ENCODE results near the gene MED1. TPM values are rescaled to one million over a fixed set of nuclear protein-coding genes. Genes with fewer than 3 reads are reported as not detected.
A peak's percentile ranks its signal among the peaks of the same experiment; 100 is the strongest.

The MED1 gene
- total RNA-seq, 1 donor: 31.7 TPM

DNA sequence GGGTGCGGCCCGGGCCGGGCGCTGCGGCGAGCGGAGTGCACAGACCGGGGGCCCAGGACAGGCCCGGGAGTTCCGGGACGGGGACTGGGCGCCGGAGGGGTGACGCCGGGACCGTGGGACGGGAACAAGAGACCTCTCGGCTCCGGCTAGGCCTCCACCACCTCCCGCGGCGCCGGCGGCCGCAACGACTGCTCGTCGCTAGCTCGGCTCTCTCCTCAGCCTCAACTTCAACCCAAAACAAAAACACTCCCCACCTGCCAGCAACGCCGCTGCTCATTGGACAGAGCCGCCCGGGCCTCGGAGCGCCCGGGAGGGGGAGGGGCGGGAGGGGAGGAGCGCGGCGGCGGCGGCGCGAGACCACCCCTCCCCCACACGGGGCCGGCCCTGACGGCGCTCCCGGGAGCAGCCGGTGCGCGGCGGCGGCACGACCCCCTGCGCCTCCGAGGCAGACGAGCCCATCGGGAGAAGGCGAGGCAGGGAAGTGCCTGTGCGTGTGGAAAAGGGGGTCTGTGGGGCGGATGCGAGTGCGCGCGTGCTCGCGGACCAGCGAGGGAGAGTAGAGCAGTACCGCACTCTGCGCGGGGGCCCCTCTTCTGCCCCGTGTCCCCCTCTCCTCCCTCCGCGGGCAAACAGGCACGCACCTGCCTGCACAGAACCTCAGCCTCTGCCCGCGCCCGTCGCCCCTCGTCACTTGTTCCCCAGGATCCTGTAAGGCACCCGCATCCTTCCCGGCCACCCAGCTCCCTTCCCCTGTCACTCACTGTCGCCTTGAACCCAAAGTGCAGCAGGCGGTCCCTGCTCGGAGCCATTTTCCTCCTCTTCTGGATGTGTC, 49.4 kb downstream of the MED1 start, which contains the start of gene FBXL20:
FBXL20 (minus strand) TSS at position 215 of the 832 bp plus-strand sequence. CDS start 224 bp downstream, outside the sequence.
- TF ChIP-seq, protein P1, sequence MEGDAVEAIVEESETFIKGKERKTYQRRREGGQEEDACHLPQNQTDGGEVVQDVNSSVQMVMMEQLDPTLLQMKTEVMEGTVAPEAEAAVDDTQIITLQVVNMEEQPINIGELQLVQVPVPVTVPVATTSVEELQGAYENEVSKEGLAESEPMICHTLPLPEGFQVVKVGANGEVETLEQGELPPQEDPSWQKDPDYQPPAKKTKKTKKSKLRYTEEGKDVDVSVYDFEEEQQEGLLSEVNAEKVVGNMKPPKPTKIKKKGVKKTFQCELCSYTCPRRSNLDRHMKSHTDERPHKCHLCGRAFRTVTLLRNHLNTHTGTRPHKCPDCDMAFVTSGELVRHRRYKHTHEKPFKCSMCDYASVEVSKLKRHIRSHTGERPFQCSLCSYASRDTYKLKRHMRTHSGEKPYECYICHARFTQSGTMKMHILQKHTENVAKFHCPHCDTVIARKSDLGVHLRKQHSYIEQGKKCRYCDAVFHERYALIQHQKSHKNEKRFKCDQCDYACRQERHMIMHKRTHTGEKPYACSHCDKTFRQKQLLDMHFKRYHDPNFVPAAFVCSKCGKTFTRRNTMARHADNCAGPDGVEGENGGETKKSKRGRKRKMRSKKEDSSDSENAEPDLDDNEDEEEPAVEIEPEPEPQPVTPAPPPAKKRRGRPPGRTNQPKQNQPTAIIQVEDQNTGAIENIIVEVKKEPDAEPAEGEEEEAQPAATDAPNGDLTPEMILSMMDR (IDR thresholded peaks at IDR 0.05; ENCODE audit: insufficient read depth, low read length): no peak
- DNase-seq (ENCODE audit: low read depth): peak; percentile 86

DNA sequence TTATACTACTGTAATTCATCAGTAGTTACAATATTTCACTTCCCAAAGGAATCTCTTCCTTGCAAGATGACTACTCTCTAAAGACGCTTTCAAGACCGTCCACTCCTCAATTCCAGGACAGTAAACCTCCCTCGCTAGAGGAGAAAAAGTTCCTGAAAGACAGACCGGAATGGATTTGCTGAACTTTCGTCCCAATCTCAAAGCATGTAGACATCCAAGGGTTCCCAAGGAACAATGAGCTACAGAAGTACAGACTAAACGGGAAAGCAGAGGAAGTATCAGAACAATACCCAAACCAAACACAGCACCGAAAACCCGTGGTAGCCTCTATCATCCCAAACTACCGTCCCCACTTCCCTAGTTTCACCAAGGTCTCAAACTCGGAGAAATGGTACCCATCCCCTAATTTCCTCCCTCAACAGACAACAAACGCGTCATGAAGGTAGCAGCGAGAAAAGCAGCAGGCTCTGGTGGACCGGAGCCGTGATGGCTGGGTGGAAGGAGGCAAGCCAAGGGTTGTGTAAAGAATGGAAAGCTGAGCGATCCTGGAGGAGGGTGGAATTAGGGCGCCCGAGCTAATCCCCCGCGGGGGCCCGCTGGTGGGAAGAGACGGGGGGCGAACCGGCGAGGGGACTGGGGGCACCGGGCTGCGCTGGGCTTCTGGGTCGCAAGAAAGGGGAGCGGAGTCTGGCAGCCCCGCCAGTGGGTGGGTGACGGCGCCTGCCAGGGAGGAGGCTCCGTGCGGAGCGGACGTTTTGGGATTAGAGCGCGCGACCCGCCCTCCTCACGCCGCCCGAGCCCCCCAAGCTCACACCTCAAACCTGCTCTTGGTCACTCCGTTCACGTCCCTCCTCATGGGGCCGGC, 50.3 kb downstream of the MED1 start:
- peak overlapping the region; percentile 75 for H3K4me3 ChIP-seq (ENCODE audit: low read depth, low read length)
- TF ChIP-seq, protein P1 (IDR thresholded peaks at IDR 0.05; ENCODE audit: insufficient read depth, low read length): no peak
- DNase-seq (ENCODE audit: low read depth): peak; percentile 10

More for the DNA sequence above, 49.4 kb downstream of the MED1 start, which contains the start of gene FBXL20:
- H3K4me3 ChIP-seq (ENCODE audit: low read depth, low read length): peak within 1 kb of the TSS; percentile 75

DNA sequence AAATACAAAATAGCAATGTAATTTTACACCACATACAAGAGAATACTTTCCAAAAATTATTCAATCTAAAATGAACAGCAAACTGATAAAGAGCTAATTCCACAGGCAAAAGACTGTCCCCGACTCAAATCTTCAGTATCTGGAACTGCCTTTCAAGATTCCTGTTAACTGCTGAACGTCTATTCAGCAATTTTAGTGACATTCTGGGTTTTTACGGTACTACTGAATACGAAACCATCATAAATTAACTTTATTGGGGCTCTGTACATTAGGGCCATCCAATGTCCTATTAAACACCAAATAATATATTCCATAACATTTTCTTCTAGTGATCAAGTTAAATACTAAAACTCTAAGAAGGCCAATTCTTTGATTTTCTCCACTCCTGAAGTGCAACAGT, 51.3 kb downstream of the MED1 start:
- TF ChIP-seq, protein P1 (IDR thresholded peaks at IDR 0.05; ENCODE audit: insufficient read depth, low read length): no peak

DNA sequence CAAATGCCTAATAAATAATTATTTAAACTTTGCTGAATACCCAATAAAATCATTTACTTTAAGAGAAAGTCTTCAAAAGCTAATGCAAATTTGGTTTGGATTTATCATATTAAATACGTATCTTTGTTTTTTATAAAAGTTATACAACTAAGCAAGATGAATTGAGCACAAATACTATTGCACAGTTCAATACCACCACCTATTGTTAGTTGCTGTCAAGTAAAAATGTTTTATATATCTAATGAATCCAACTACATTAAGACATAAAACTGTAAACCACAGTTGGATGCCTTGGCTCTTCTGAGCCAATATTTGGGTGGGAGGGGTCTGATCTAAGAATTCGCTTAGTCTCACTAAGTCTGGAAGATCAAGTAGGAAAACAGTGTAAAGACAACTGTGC, 57.3 kb downstream of the MED1 start:
- peak; percentile 68 for DNase-seq (ENCODE audit: low read depth)
- no peak overlapping the region for H3K4me3 ChIP-seq (ENCODE audit: low read depth, low read length)
- TF ChIP-seq, protein P1 (IDR thresholded peaks at IDR 0.05; ENCODE audit: insufficient read depth, low read length): peak; percentile 12

More for the DNA sequence above, 51.3 kb downstream of the MED1 start:
- no peak for DNase-seq (ENCODE audit: low read depth)
- peak overlapping the region; percentile 75 for H3K4me3 ChIP-seq (ENCODE audit: low read depth, low read length)

DNA sequence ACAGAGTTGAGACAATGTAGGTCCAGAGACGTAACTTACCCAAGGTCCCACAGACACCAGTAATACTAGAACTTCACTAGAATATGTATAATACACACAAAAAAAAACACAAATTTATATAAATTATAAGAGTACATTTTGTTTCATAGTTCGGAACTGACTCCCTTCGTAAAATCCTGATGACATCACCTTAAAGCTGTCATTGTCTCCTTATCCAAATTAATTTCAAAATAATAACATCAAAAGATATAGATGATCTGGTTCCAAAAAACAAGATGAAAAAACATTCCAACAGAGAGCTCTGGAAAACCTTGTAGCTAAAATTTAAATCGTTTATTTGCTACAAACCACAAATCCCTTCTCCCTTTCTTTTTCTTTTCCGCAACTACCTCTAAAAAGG, 59.6 kb downstream of the MED1 start:
- TF ChIP-seq, protein P1 (IDR thresholded peaks at IDR 0.05; ENCODE audit: insufficient read depth, low read length): no peak
- no peak for DNase-seq (ENCODE audit: low read depth)
- no peak overlapping the region for H3K4me3 ChIP-seq (ENCODE audit: low read depth, low read length)

DNA sequence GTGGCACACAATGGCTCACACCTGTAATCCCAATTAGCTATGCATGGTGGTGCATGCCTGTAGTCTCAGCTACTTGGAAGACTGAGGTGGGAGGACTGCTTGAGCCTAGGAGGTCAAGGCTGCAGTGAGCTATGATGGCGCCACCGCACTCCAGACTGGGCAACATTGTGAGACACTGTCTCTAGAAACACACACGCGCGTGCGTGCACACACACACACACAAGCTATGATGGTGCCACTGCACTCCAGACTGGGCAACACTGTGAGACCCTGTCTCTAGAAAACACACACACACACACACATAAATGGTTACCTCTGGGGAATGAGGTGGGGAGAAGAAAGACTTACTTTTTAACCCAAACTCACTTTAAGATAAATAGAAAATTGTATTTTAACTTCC, 66.0 kb downstream of the MED1 start:
- no peak overlapping the region for H3K4me3 ChIP-seq (ENCODE audit: low read depth, low read length)
- TF ChIP-seq, protein P1 (IDR thresholded peaks at IDR 0.05; ENCODE audit: insufficient read depth, low read length): no peak
- no peak for DNase-seq (ENCODE audit: low read depth)

Measured in fibroblast of the aortic adventitia (primary cell).